NCI-H446 (cell line): ENCODE measurements around the gene TLX3.
"Not testable (repeated sequence)": the region's sequence is repeated elsewhere in the genome, so short reads cannot be mapped to it uniquely, and the experiment has no call there.

Source experiments
- DNase-seq, 2 experiments: peaks; one replicate each; lab custom pipeline; 2025; lab: John Stamatoyannopoulos, UW

Gene TLX3

DNA sequence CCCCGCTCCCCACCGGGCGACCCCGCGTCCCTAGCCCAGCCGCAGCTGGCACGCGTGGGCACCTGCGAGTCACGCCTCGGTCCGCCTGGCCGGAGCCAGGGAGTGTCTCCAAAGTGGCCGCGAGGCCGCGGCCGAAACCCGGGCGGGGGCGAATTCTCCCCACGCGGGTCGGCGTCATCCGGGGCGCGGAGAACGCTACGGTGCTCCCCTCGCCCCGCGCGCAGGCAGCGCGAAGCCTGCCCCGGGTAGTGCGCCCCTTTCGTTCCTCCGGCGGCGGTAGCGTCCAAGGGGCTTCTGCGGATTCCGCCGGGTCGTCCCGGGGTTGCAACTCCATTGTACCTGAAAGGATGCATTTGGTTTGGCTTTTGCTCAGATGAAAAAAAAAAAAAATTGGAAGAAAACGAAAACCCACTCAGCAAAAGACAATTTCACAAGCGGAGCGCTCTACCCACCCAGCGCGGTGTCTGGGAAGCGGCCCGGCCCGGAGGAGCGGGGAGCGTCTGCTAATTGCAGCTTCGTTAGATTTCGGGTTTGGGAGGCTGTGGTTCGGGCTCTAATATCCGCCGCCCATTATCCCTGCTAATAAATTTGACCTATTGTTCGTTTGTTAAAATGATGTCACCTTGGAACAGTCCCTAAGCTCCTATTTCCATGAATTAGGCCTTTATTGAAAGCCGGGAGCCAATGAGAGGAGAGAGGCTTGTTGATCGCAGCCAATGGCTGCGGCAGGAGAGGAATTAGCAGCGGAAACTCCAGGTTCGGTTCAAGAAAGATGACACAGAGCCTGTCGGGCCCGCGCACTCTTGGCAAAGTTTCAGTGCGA lies at the start of gene TLX3:
Gene TLX3, plus strand, starts transcription at position 796 of the 823 bp plus-strand sequence. CDS start 118 bp downstream, outside the sequence.
- DNase-seq: peak; percentile 91 to 96

DNA sequence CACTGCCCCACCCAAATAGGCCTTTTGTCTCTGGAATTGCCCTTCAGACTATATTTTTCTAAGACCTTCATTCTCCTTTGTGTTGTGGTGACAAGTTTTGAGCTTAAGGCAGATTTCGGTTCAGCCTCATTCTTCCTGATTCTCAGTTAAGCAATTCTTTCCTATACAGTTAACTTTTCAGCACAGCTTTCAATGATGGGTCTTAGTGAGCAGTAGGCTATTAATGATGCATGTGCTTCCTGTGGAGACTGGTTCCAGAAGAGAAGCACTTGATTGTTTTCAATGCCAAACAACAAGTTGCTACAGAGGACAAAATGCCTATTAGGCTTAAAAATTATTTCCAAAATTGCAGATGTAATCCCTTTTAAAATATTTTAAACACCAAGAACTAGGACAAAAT lies 47.7 kb upstream of the TLX3 start:
- no peak for DNase-seq

- no peak for DNase-seq
Observed at GRCh38 chr5:171261904-171262303, 47.1 kb upstream of the TLX3 start.

GRCh38 chr5:171263181-171263580 lies 45.9 kb upstream of the TLX3 start:
- no peak for DNase-seq

DNA sequence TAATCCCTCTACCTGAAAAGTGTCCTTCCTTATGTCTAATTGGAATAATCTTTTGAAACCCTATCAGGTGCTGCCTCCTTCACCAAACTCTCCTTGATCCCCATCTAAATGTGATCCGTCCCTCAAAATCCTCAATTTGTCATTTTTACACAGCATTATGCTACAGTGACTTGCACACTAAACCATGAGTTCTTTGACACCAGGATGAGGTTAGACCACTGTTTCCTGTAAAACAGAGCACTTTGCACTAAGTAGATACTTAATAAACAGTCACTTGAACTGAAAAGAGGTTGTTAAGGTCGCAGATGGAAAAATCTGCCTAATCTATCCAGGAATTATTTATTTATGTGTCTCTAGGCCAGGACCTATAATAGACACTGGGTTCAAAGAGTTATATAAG lies 44.2 kb upstream of the TLX3 start:
- no peak for DNase-seq

- no peak for DNase-seq
Observed at GRCh38 chr5:171268700-171269620, 40.1 kb upstream of the TLX3 start.

DNA sequence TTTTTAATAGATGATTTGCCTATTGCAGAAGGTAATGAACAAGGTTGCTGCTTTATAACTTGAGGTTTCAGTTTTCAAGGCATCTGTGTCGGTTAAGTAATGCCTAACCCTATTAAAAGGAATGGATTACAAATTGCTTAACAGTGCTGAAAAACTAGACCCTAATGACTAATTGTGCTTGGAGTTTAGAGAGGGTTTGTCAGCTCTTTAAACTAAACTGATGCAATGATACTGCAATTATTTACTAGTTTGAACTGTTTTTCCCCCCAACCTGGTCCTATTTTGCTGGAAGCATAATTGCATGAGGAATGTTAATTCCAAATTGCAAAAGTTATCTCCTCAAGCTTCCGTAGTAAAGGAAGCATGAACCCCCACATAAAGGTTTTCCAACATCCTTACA lies 39.3 kb upstream of the TLX3 start:
- no peak for DNase-seq

- DNase-seq: no peak
Observed at GRCh38 chr5:171270136-171270535, 38.9 kb upstream of the TLX3 start.

DNA sequence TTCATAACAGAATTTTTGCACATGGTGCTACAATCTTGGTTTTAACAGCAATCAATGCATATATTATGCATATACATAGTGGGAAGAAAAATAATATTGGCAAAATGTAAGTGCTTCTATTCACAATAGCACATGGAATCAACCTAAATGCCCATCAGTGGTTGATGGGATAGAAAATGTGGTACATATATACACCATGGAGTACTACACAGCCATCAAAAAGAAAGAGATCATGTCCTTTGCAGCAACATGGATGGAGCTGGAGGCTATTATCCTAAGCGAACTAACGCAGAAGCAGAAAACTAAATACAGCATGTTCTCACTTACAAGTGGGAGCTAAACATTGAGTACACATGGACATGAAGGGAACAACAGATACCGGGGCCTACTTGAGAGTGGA lies 37.2 kb upstream of the TLX3 start:
- no peak for DNase-seq

- peak in 1 of 2 experiments; percentile 2 for DNase-seq
Observed at GRCh38 chr5:171272996-171273970, 35.8 kb upstream of the TLX3 start.

- DNase-seq: no peak
Observed at GRCh38 chr5:171275841-171276544, 33.1 kb upstream of the TLX3 start.

DNA sequence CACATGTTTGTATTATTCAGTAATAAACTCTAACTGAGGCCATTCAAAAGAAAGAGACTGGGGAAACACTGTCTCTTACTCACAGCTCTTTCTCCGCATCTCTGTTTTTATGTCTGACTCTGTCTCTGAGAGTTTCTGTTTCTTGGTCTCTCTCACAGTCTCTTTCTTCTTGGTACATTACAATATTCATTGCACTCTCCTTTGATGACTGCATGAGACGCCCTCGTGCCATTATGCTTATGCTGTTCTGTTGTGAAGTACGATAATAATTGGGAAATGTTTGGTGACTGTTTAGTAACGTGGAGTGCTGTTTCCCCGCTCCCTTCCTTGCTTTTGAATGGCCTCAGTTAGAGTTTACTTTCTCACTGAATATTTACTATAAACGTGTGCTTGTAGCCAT lies 25.3 kb upstream of the TLX3 start:
- no peak for DNase-seq

DNA sequence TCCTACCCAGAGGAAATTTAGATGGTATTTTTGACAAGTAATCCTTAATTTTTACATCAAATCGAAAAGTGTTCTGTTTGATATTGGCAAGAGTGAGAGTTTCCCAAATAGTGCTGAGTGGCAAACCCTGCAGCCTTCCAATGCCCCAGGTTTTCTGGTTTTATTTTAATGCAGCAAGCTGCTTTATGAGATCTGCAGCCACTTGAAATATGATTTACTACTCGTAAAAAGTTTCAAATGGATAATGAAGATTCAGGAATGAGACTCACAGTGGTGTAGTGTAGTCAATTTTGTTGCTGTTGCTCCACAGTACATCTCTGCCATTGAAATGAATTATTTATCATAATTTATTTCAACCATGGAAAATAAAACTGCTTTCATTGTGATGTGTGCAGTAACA lies 23.6 kb upstream of the TLX3 start:
- no peak for DNase-seq

GRCh38 chr5:171288066-171288465 lies 21.0 kb upstream of the TLX3 start:
- no peak for DNase-seq

DNA sequence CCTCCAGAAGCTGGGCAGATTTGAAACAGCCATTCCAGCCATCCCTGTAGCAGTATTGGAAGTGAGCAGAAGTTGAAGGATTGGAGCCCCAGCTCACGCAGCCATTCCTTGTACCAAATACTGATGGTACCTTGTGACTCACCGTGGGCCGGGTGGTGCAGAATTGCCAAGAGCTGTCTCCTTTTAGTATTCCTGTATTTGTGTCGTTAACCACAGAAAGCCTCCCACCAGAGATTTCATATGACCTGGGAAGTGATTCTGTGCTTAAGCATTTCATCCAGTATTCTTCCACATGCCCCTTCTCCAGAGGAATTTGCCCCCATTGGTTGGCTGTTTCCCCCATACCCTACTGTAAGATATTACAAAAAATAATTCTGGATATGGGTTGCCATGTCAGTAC lies 17.7 kb upstream of the TLX3 start:
- DNase-seq: no peak

- DNase-seq: no peak
Observed at GRCh38 chr5:171295299-171295698, 13.7 kb upstream of the TLX3 start.

DNA sequence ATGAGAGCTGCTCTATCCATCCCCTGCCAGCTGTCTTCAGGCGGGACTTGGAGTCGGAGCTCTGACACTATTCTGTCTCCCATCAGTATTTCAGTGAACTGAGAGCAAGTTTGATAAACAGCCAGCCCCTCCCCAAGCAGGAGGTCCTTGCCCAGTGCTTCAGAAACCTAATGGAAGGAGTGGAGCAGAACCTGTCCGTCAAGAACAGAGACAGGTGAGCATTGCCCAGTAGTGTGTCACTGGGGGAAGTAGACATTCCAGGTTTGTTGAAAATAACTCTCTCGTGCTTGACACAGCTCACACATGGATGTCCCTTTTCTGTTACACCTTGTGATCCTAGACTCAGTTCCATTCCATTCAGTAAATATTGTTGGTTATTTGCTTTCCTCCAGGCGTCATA lies 13.2 kb upstream of the TLX3 start:
- no peak for DNase-seq

DNA sequence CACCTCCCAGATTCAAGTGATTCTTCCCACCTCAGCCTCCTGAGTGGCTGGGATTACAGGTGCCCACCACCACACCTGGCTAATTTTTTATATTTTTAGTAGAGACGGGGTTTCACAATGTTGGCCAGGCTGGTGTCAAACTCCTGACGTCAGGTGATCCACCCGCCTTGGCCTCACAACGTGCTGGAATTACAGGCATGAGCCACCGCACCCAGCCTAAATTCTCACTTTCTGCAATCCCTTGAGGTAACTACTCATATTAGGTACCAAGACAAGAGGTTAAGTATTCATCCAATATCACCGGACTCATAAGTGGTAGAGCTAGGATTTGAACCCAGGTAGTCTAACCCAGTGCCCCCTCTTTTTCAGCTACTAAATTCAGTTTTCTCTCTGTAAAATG lies 11.1 kb upstream of the TLX3 start:
- not testable (repeated sequence) for DNase-seq

- DNase-seq: no peak
Observed at GRCh38 chr5:171299228-171299627, 9.8 kb upstream of the TLX3 start.

GRCh38 chr5:171299851-171300250 lies 9.2 kb upstream of the TLX3 start:
- no peak for DNase-seq

- DNase-seq: no peak
Observed at GRCh38 chr5:171300358-171300757, 8.7 kb upstream of the TLX3 start.
